ENCODE measurements around the gene TOP2A.
A peak's percentile ranks its signal among the peaks of the same experiment; 100 is the strongest.

TOP2A gene

DNA sequence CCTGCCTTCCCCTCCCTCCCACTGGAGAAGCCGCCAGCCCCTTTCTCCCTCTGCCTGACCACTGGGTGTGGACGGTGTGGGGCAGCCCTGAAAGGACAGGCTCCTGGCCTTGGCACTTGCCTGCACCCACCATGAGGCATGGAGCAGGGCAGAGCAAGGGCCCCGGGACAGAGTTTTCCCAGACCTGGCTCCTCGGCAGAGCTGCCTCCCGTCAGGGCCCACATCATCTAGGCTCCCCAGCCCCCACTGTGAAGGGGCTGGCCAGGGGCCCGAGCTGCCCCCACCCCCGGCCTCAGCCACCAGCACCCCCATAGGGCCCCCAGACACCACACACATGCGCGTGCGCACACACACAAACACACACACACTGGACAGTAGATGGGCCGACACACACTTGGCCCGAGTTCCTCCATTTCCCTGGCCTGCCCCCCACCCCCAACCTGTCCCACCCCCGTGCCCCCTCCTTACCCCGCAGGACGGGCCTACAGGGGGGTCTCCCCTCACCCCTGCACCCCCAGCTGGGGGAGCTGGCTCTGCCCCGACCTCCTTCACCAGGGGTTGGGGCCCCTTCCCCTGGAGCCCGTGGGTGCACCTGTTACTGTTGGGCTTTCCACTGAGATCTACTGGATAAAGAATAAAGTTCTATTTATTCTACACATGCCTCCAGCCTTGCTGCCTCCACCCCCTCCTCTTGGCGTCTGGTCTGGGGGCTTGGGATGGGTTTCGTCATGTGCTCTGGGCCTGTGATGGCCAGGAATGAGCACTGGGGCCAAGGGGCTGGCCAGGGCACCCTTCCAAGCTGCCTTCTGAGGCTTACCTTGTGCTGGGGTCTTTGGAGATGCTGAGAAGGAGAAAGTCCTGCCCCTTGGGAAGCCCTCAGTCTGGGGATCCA, 60.5 kb downstream of the TOP2A start:
- no peak for DNase-seq

DNA sequence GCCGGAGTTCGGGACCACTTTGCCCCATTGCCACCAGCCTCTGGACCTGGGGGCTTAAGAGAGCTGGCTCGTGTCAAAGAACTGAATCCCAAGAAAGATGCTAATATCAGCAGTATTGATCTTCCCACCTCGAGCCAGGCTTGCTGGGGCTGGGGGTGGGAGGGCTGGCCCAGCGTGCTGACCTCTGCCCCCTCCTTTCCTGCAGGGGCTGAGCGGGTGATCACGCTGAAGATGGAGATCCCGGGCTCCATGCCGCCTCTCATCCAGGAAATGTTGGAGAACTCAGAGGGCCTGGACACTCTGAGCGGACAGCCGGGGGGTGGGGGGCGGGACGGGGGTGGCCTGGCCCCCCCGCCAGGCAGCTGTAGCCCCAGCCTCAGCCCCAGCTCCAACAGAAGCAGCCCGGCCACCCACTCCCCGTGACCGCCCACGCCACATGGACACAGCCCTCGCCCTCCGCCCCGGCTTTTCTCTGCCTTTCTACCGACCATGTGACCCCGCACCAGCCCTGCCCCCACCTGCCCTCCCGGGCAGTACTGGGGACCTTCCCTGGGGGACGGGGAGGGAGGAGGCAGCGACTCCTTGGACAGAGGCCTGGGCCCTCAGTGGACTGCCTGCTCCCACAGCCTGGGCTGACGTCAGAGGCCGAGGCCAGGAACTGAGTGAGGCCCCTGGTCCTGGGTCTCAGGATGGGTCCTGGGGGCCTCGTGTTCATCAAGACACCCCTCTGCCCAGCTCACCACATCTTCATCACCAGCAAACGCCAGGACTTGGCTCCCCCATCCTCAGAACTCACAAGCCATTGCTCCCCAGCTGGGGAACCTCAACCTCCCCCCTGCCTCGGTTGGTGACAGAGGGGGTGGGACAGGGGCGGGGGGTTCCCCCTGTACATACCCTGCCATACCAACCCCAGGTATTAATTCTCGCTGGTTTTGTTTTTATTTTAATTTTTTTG, 61.6 kb downstream of the TOP2A start:
- no peak for DNase-seq

- no peak for DNase-seq
Observed at GRCh38 chr17:40355123-40355803, 62.4 kb downstream of the TOP2A start.

- no peak for DNase-seq
Observed at GRCh38 chr17:40354221-40355122, 63.2 kb downstream of the TOP2A start.

GRCh38 chr17:40352779-40353394, 64.8 kb downstream of the TOP2A start:
- no peak for DNase-seq

DNA sequence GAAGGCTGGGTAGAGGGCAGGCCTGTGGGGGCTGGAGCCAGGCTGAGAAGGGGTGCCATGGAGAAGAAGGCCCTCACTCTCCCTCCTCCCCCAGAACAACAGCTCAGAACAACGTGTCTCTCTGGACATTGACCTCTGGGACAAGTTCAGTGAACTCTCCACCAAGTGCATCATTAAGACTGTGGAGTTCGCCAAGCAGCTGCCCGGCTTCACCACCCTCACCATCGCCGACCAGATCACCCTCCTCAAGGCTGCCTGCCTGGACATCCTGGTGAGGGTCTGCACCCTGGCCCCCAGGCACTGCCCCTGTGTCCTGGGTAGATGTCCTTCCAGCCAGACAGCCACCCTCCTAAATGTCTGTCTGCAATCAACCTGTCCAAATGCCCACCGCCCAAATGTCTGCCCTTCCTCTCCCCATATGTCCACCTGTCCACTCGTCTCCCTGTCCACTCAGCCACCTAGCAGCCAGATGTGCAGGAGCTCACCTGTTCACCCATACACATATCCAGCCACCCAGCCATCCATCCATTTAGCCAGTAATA, 65.4 kb downstream of the TOP2A start:
- no peak for DNase-seq

GRCh38 chr17:40351359-40352236, 66.1 kb downstream of the TOP2A start:
- peak; percentile 50 for DNase-seq

DNA sequence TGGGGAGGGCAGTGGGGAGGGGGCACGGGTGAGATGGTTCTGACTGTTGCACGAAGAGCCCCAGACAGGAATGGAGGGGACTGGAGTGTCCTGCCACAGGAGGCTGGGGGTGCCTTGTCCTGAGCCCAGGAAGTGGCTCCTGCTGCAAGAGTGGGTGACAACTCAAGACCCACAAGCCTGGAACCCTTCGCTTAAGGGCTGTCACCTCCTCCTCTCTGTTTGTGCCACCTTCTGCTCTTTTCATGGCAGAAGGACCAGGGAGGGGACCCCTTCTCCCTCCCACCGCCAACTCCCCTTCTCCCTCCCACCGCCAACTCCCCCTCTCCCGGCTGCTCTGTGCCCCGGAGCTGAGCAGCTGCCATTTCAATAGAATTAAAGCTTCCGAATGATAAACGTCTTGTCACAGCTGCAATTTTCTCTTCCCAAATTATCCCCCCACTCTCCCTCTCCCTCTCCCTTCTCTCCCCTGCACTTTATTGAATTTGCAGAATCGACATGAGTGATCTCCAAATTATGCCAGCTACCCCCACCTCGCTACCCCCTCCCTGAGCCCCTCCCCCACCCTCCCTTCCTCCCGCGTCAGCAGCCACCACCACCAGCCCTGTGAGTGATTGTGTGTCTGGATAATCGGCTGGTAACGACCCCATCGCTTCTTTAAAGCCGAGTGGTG, 66.9 kb downstream of the TOP2A start:
- peak; percentile 52 for DNase-seq

- DNase-seq = peak; percentile 82
Observed at GRCh38 chr17:40349895-40350688, 67.6 kb downstream of the TOP2A start.

DNA sequence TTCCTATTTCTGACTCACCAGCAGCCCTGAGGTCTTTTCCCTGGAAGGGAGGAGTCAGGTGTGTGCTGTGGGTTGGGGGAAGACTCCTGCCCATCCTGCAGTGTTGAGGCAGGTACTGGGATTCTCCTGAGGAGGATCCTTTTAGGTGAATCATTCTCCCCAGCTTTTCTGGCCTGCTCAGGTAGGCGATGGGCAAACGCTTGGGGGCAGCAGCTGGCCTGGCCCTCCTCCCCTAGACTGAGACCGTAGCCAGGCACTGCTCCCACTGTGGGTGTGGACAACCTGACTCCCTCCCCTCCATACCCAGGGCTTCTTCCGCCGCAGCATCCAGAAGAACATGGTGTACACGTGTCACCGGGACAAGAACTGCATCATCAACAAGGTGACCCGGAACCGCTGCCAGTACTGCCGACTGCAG, 68.2 kb downstream of the TOP2A start:
- no peak for DNase-seq

DNA sequence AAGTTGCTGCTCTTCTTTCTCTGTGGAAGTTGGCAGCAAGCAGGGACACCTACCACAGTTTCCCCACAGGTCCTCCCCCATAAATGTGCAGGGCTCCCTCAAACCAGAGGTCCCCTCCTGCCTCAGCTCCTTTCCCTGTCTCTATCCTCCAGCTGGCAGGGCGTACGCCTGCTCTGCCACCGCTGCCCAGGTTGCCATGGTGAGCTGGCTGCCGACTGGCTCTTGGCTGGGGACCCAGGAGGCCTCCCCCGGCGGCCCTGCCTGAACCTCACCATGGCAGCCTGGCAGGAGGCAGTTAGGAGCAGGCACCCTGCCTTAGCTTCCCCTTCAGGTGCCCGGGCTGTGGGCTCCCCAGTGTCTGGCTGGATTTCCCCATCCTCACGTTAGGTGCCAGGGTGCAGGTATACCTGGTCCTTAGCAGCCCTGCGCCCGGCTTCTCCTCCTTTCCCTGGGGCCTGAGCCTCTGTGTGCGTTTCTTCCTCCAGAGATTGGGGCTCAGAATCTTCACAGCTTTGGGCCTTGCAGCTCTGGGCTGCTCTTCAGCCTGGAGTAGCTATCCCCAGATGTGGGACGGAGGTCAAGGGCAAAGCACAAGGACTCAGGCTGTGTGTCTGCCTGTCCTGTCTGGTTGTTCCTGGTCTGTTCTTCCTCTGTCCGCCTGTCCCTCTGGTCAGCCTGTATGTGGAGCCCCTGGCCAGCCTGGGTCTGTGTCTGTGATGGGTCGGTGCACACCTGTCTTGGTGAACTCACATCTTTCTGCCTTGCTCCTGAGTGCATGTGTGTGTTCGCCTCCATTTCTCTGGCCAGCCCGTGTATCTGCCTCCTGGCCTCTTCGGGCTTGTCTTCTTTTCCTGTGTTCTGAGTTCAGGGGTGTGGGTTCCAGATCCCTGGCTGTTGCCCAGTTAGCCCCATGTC, 68.9 kb downstream of the TOP2A start:
- DNase-seq = peak; percentile 75

- DNase-seq = peak; percentile 25
Observed at GRCh38 chr17:40348136-40348504, 69.6 kb downstream of the TOP2A start.

- DNase-seq = peak; percentile 54
Observed at GRCh38 chr17:40347319-40348135, 70.2 kb downstream of the TOP2A start.

DNA sequence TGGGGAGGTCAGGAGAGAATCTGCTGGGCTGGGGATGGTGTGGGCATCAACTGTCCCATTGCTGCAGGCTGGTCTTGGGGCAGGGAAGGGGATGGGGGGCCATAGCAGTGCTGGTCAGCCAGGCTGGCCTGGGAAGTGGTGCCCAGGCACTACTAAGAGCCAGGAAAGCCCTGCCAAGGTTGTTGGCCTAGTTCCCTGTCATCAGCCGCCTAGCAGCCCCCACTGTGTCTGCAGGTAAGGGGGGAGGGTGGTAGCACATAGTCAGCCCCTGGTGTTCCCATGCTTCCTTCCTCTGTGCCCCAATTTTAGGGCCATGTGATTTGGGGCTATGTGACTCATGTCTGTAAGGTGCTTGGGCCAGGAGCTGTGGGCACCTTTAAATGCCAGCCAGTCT, 70.9 kb downstream of the TOP2A start:
- DNase-seq = no peak

DNA sequence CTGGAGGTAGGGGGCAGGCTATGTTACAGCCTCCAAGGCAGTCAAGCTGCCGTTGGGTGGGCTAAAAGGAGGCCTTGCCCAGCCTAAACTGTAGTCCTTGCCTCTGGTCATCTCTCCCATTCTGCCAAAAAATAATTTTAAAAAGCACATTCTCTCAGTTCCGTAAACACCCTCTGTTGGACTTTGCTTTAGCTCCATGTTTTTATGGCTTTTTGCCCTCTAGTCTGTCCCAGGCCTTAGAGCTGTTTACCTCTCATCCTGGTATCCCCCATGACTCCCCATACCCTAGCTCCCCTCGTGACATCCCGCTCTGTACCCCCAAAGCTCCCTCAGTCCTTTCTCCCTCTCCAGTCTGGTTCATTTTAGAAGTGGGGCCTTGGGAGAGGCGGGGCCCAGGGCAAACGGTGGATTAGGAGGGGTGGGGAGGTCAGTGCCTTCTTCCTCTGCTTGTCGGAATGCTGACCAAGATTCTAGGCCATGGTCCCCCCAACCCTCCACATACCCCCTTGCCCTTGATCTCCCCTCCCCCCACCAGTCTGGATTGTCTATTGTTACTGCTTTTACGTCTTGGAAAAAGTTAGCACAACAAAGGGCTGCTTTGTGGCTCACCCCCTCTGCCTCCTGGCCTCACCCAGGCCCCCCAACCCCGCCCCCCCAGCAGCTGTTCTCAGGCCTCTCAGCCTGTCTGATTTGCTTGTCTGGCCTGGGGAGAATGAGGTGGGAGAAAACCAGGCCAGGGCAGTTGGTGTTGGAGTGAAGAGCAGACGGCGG, 71.5 kb downstream of the TOP2A start:
- peak; percentile 77 for DNase-seq

Data from left hindlimb (tissue), 1 donor.